GM12878 (cell line): Measurements from ENCODE around the gene CBARP. TPM values are rescaled to one million over a fixed set of nuclear protein-coding genes. Genes with fewer than 3 reads are reported as not detected.
A peak's percentile ranks its signal among the peaks of the same experiment; 100 is the strongest.

Experiments used
- ATAC-seq: fragments of 200-7000 bp; cut with Tn5 transposase; 3 replicates; pipeline ENCODE4 v1.9.1; 2020; ENCODE audit warnings: mild to moderate bottlenecking, moderate library complexity
- BruUV-seq: library from RNA; stranded (reverse); fragments of 400-500 nt; replicated peaks from 2 replicates; lab custom pipeline; 2021; lab: Mats Ljungman, UMichigan
- CTCF ChIA-PET: fragments of 300-600 bp; sonication (Branson Sonifier 250); formaldehyde crosslinking; extraction: SDS; loops from one replicate; lab custom pipeline; 2021; ENCODE audit warnings: inconsistent platforms; lab: Yijun Ruan, JAX
- POLR2A ChIA-PET: fragments of 350-600 bp; formaldehyde crosslinking; extraction: SDS; loops from one replicate; lab custom pipeline; 2021; ENCODE audit warnings: inconsistent platforms; lab: Charles Lee
- RAD21 ChIA-PET: fragments of 300-600 bp; sonication (Branson Sonifier 250); formaldehyde crosslinking; loops from one replicate; lab custom pipeline; 2023; ENCODE audit warnings: antibody characterized with exemption; ENCODE audit not compliant: unreplicated experiment; lab: Charles Lee
- SMC1A ChIA-PET: fragments of 300-600 bp; sonication (Branson Sonifier 250); formaldehyde crosslinking; loops from one replicate; lab custom pipeline; 2023; ENCODE audit not compliant: unreplicated experiment, uncharacterized antibody; lab: Charles Lee
- DNase-seq: peaks from one replicate; pipeline ENCODE4 v3.0.0-alpha.2; 2011; ENCODE audit warnings: low read depth, low spot score
- FAIRE-seq: peaks from 3 replicates; lab custom pipeline; 2011; peaks lifted over from hg19 to GRCh38; lab: Jason Lieb, UNC
- H2AFZ ChIP-seq: 2 replicates; pipeline ENCODE4 v1.6.0; 2011; ENCODE audit warnings: low read depth, low read length, control low read depth; ENCODE audit not compliant: control insufficient read depth
- H3K27ac ChIP-seq: 2 replicates; pipeline ENCODE4 v1.5.1; 2011; ENCODE audit warnings: control low read depth; ENCODE audit not compliant: control insufficient read depth, insufficient read depth
- H3K27me3 ChIP-seq, 2 experiments: replicated peaks in 1 of 2; 2 replicates each; pipeline versions ENCODE4 v1.6.0 to v1.6.1; 2011; ENCODE audit warnings: low read length in 1 of 2; ENCODE audit not compliant: control insufficient read depth in 2 of 2, insufficient read depth in 2 of 2
- H3K36me3 ChIP-seq, 2 experiments: 2 replicates each; pipeline ENCODE4 v1.5.1; 2011; ENCODE audit warnings: low read length in 1 of 2; ENCODE audit not compliant: control insufficient read depth in 2 of 2, insufficient read depth in 2 of 2
- H3K4me1 ChIP-seq: 2 replicates; pipeline ENCODE4 v1.6.1; 2011; ENCODE audit warnings: mild to moderate bottlenecking, low read length, moderate library complexity, mixed read lengths; ENCODE audit not compliant: control insufficient read depth, insufficient read depth
- H3K4me2 ChIP-seq: 2 replicates; pipeline ENCODE4 v1.6.0; 2011; ENCODE audit warnings: control low read depth; ENCODE audit not compliant: control insufficient read depth, insufficient read depth
- H3K4me3 ChIP-seq: fragments of 200-600 bp; sonication (generic); 2 replicates; pipeline ENCODE4 v1.5.1; 2016
- H3K79me2 ChIP-seq: 2 replicates; pipeline ENCODE4 v1.6.0; 2011; ENCODE audit warnings: low read length; ENCODE audit not compliant: control insufficient read depth, insufficient read depth
- H3K9ac ChIP-seq: 2 replicates; pipeline ENCODE4 v1.8.0; 2011; ENCODE audit warnings: low read length, control low read depth, mixed read lengths; ENCODE audit not compliant: control insufficient read depth, insufficient read depth
- H3K9me3 ChIP-seq: replicated peaks from 3 replicates; pipeline ENCODE4 v1.5.1; 2011; ENCODE audit warnings: mild to moderate bottlenecking, low read length; ENCODE audit not compliant: control insufficient read depth, insufficient read depth
- H4K20me1 ChIP-seq: 2 replicates; pipeline ENCODE4 v1.6.0; 2011; ENCODE audit not compliant: control insufficient read depth, insufficient read depth
- MYB ChIP-seq: fragments of 150-350 bp; IDR thresholded peaks from 2 replicates; pipeline ENCODE4 v1.6.1; 2014; ENCODE audit warnings: mild to moderate bottlenecking, low read depth, low read length, borderline replicate concordance
- PBX3 ChIP-seq: IDR thresholded peaks from 2 replicates; pipeline ENCODE4 v1.6.1; 2011; ENCODE audit warnings: mild to moderate bottlenecking, low read depth, low read length, moderate library complexity; ENCODE audit not compliant: insufficient replicate concordance
- PKNOX1 ChIP-seq: fragments of 450-650 bp; IDR thresholded peaks from 2 replicates; pipeline ENCODE4 v1.6.1; 2016; ENCODE audit warnings: mild to moderate bottlenecking
- WGBS: methylation state at CpG from one replicate; pipeline ENCODE4 v1.1.6; 2016; ENCODE audit warnings: low lambda C conversion rate; ENCODE audit not compliant: insufficient replicate concordance, insufficient coverage; ENCODE audit errors: missing lambda C conversion rate; 5-methylcytosine and 5-hydroxymethylcytosine counted together
- in situ Hi-C: fragments of 300-500 bp; cut with MboI; formaldehyde crosslinking; loops from 9 replicates; pipeline ENCODE4 v1.14.3; 2018; ENCODE audit warnings: mixed read lengths
- intact Hi-C: fragments of 100-400 bp; cut with micrococcal nuclease; formaldehyde crosslinking; loops from one replicate; pipeline ENCODE4 v1.14.2; 2022; ENCODE audit not compliant: unreplicated experiment
- polyA plus RNA-seq, 11 experiments: library from polyadenylated mRNA; depleted of rRNA in 4 of 11; unstranded in 6 of 11; stranded (reverse) in 5 of 11; fragments of >200 nt; fragmentation: Nextera tagmentation in 4 of 11; fragmentation: Illumina TruSeq in 1 of 11; extraction: Ambion mirVana in 4 of 11; extraction: Trizol in 1 of 11; gene quantifications; 1 replicate in 1 of 11; 2 replicates in 10 of 11; pipeline versions ENCODE4 v1.2.1 to v1.2.3, GENCODE V29; 2011 to 2016; ENCODE audit warnings: inconsistent platforms in 2 of 11, missing spikeins in 2 of 11, low read depth in 1 of 11
- total RNA-seq, 4 experiments: library from RNA; depleted of rRNA in 3 of 4; stranded (reverse); fragments of >200 nt in 3 of 4; fragmentation: Illumina TruSeq in 1 of 4; extraction: Trizol in 1 of 4; gene quantifications; 2 replicates each; pipeline versions ENCODE4 v1.2.1 to v1.2.3, GENCODE V29; 2013 to 2021

Gene CBARP
- total and polyA plus RNA-seq, 10 of the 15 experiments (the other 5 are each of a cell fraction or from before 2014, with no cell fraction given) = 0.04 to 0.59 (median 0.18) TPM; not detected in 3

- no peak overlapping the region for H3K27ac ChIP-seq
- H3K4me1 ChIP-seq = peaks cover 26% of the 10 kb centered on the region
- no peak overlapping the region for H3K4me3 ChIP-seq
- BruUV-seq = no TSS peak
- no peaks in the 10 kb centered on the region for H3K27me3 ChIP-seq
- ATAC-seq (no peak), FAIRE-seq (no peak), DNase-seq (no peak)
- in situ Hi-C loops (no loop called here), intact Hi-C loops (no loop called here)
- H4K20me1 ChIP-seq = no peaks in the 10 kb centered on the region; the same call in none of the 2 replicates
- ChIA-PET SMC1A (interaction anchor here (1.5 kb wide), 1 partner anchor 12 kb away, joined by 3 read pairs; no protein-coding TSS in a partner anchor), CTCF (interaction anchor here (1.1 kb wide), 1 partner anchor 99 kb away, joined by 3 read pairs; no protein-coding TSS in a partner anchor), POLR2A (interaction anchor here (0.8 kb wide), 1 partner anchor 30 kb away, joined by 3 read pairs; the partner anchor contains the start of gene ATP5F1D), RAD21 (no interaction called here)
- WGBS = 97% methylated on average over 33 of the region's 33 CpGs
- H3K9me3 ChIP-seq = no peaks in the 10 kb centered on the region
- no peak overlapping the region for H2AFZ ChIP-seq
- H3K4me2 ChIP-seq = no peak overlapping the region
- H3K9ac ChIP-seq = no peak overlapping the region
- H3K36me3 ChIP-seq = peaks cover 7 to 15% of the 10 kb centered on the region in 2 experiments; a peak in 3 of 4 replicates
- peaks cover 83% of the 10 kb centered on the region for H3K79me2 ChIP-seq
- TF ChIP-seq MYB = no peak
- TF ChIP-seq PBX3 = peak; percentile 29
- TF ChIP-seq PKNOX1 = peak; percentile 53
- TF ChIP-seq, all 136 proteins: peak for 2
Observed at GRCh38 chr19:1211494-1212234, 26.1 kb downstream of the CBARP start.
